ENCODE measurements around the gene CDK11B.

- no peak for TF ChIP-seq CTCF (IDR thresholded peaks at IDR 0.05)
- no peak for TF ChIP-seq POLR2A (IDR thresholded peaks at IDR 0.05)
Measured at GRCh38 chr1:1630191-1630964, 28.4 kb downstream of the CDK11B start.

All from lower leg skin (tissue), 3 donors.